Activated effector memory CD4-positive, alpha-beta T cell treated with Interleukin-2 at 50 U/mL for 16 hours (primary cell): ENCODE measurements around the gene SHLD2.
"Not testable (repeated sequence)": the region's sequence is repeated elsewhere in the genome, so short reads cannot be mapped to it uniquely, and the experiment has no call there.

ENCODE experiments used
- DNase-seq: peaks from one replicate; pipeline ENCODE4 v3.0.0-alpha.2; 2020

Gene SHLD2

DNA sequence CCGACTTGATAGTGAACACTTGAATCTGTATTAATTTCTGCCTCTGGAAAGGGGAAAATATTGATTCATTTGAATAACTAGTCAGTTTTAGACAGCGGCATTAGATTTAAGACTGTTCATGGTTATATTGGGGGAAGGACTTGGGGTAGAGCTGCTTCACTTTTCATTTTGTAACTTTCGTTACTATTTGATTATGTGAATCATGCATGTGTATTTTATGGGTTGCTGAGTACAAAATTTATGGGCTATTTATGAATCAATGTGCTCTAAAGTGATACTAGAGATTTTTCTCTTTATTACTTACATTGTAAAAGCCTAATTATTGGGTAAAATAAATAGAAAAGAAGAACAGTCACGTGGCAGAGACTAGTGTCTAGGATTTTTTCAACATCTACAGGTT is 5.3 kb upstream of the SHLD2 start:
- DNase-seq, result no peak

- DNase-seq, result no peak
Measured at GRCh38 chr10:87090779-87091178, 4.2 kb upstream of the SHLD2 start.

DNA sequence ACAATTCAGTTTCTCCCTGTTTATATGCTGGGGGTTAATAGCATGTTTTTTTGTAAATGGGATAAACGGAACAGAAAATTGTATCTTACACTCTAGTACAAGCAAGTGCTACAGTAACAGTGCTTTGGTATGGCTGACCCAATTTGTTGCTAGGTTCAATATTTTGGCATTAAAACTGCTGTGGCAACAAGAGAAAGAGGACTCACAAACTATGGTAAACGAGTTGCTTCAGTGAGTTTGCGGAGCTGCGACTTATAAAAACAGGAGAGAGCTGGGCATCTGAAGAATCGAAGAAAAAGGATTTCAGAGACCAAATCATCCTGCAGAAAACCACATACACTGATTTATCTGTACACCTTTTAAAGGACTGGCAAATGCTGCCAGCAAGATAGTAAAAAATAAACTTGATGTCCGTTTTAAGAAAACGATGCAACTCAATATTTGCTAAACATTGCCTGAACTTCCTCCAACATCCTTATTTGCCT is 2.6 kb upstream of the SHLD2 start:
- no peak for DNase-seq

DNA sequence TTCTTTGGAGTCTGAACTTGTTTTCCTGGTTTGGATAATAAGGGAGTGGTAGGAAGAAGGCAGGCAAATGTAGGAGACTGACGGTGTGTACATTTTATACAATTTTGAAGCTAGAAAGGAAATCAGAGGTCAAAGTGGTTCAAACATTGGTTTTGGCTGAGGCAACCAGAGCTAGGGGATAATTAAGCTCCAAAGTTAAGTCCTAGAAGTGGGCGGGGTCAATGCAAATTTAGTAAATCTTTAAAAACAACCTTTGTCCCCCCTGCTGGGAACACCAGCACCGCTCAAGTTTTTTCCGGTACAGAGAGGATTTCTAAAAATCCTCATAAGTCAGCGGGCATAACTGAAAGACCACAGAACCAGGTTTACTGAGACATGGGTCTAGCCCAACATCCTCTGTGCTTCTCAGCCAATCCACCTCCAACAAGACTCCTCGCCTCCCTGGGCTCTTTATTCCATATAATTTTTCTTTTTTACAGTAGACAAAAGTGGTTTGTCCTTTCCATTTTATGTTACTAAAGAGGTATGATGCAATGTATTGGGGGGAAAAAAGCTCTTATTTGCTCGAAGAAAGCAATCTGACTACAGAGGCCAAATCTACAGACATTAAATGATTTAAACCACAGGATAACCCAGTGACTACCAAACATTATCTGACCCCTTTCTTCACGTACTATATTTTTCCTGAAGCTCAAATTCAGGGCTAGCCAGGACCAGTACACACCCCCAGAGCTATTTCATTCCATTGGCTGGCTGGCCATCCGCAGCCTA is 2.0 kb upstream of the SHLD2 start:
- DNase-seq, result no peak

GRCh38 chr10:87093632-87094372 is 1.2 kb upstream of the SHLD2 start:
- peak; percentile 47 for DNase-seq

DNA sequence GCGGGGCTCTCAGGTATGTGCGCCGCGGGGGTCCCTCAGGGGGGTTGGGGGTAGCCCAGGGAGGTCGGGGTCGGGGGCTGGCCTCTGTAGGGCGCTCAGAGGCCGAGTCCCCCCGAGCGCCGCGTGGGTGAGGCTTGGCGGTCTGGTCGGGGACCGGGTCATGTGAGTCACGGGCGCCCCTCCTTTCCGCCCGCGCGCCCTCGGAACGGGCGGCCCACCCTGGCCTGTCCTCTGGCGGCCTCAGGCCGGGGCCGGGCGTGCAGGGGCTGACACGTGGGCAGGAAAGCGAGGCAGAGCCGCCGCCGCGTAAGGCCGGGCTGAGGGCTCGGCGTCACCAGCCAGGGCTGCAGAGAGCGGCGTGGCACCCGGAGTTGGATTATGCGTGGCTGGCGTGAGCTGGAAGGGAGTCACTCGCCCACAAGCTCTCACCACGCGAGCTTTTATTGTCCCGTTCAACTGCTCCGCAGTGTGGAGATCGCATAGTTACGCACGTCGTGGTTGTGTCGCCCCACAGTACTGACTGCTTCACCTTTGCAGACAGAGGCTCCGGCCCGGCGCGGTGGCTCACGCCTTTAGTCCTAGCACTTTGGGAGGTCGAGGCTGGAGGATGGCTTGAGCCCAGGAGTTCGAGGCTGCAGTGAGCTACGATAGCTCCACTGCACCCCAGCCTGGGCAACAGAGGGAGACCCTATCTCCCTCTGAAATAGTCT is 385 bp downstream of the SHLD2 start:
- peak; percentile 71 for DNase-seq

DNA sequence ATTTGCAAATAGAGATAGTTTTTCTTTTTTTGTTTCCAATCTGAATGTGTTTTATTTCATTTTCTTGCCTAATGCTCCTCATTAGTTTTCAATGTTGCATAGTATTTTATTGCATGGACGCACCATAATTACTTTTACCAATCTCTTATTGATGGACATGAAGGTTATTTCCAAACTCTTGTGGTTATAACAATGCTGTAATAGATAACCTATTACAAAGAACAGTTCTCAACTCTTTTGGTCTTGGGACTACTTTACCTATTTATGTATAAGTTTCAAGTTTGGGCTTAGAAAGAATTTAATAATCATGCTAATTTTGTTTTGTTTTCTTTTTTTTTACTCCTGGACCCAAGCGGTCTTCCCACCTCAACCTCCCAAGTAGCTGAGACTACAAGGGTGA is 7.0 kb downstream of the SHLD2 start:
- DNase-seq, result no peak

DNA sequence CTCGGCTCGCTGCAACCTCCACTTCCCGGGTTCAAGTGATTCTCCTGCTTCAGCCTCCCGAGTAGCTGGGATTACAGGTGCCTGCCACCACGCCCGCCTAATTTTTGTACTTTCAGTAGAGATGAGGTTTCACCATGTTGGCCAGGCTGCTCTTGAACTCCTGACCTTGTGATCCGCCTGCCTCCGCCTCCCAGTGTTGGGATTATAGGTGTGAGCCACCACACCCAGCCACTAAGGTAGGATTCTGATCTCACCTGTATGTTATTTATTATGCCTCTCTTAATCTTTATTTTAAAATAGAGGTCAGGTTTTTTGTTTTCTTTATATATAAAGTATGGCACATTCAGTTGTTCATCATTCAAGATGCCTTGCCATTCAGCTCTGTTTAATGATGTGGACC is 9.7 kb downstream of the SHLD2 start:
- DNase-seq, result not testable (repeated sequence)

- DNase-seq, result no peak
Measured at GRCh38 chr10:87105446-87106124, 10.6 kb downstream of the SHLD2 start.

- DNase-seq, result not testable (repeated sequence)
Measured at GRCh38 chr10:87118122-87118521, 23.1 kb downstream of the SHLD2 start.

- not testable (repeated sequence) for DNase-seq
Measured at GRCh38 chr10:87119029-87119428, 24.0 kb downstream of the SHLD2 start.

- not testable (repeated sequence) for DNase-seq
Measured at GRCh38 chr10:87123351-87123750, 28.3 kb downstream of the SHLD2 start.

DNA sequence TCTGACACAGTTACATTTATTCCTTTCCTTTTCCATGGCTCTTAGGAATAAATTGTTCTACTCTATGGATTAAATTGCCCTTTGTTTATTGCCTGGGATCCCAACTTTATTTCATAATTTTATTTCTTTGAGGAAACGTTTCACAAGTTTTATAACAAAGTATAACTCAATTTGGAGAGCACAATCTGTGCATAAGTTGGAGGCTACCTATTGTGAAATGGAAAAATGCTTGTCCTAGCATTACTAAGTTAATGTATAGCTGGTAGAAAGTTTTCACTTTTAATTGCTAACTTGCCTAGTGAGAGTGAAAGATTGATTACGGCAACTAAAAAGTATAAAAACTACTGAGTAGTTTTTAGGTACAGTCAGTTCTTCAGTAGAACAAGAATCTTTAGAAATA is 32.0 kb downstream of the SHLD2 start:
- DNase-seq, result not testable (repeated sequence)

DNA sequence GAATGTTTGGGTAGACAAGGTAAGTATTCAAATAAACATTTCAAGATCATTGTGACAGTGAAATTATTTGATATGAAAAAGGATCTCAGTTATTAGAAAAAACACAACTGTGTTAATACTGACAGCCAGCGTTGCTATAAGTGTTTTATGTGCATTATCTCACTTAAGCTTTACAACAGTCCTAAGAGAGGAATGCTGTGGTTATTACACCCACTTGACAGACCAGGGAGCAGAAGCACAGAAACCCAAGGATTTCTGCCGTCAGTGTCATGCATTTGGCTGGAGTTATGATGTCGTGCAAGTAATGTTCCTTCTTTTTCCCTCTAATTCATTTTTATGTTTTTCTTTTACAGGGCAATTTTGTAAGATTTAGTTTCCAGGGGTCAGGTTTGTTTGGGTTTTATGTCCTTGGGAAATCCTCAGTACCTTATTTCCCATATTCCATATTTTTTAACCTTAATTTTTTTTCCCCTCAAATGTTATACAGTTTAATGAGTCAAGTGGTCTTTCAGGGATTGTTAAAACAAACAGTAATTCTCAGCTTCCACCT is 32.7 kb downstream of the SHLD2 start:
- DNase-seq, result not testable (repeated sequence)

DNA sequence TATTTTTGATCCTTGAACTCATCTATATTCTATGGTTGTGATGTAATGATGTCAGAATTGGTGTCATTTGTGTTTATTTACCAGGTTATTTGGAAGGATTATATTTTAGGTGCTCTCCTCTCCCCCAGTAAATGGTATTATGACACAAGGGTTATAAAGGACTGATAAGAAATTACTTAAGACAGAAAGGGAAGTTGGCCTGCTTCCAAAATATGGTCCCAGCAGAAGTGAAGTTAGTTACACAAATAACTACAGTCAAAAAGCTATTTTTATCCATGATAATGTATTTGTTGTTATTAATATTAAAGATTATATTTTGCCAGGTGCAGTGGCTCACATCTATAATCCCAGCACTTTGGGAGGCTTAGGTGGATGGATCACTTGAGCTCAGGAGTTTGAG is 37.2 kb downstream of the SHLD2 start:
- DNase-seq, result not testable (repeated sequence)

GRCh38 chr10:87133936-87134335 is 38.9 kb downstream of the SHLD2 start:
- DNase-seq, result not testable (repeated sequence)

DNA sequence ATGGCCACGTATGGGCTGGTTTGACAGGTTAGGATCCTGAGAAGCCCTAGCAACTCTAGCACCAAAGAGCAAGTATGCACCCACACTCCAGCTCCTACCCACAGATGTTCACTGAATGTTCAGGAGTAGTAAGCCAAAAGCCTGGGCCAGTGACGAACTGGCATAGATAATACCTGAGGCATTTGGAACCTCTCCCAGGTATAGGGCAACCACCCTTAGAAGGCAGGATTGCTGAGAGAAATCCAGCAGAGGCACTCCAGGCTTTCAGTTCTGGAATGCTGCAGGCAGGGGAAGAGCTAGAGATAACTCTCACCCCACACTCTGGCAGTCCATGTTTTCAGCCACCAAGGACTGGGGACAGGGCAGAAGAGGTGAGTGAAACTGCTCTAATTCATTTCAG is 39.4 kb downstream of the SHLD2 start:
- not testable (repeated sequence) for DNase-seq

DNA sequence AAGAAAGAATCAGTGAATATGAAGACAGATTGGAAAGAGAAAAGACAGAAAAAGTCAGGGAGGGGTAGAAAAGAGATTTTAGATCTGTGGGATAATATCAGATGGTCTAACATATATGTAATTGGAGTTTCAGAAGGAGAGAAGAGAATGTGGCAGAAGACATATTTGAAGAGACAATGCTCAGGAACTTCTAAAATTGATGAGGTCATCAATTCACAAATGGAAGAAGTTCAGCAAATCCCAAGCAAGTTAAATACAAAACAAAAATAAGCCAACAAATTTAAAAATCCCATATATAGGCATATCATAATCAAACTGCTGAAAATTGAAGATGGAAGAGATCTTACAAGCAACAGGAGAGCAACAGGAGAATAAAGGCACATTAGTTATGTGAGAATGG is 42.5 kb downstream of the SHLD2 start:
- DNase-seq, result not testable (repeated sequence)

GRCh38 chr10:87142230-87143108 is 47.5 kb downstream of the SHLD2 start:
- not testable (repeated sequence) for DNase-seq

GRCh38 chr10:87143109-87143418 is 48.1 kb downstream of the SHLD2 start:
- not testable (repeated sequence) for DNase-seq

DNA sequence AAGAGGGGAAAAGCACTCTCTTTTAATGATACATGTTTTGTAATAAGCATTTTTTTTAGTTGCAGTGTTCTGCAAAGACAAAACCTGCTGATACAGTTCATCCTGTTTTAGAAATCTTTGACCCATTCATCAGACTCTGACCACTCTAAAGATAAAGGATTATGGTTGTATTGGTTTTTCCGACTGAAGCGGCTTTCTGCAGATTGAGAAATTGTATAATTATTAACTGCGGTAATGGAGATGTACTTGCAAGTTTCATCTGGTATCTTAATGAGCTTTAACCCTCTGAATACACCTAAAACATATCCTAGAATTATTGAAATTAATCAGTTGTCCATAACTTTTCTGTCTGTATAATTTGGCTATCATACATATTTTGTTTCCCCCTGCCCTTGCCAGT is 50.6 kb downstream of the SHLD2 start:
- not testable (repeated sequence) for DNase-seq
